HCT116 (cell line): Measurements from ENCODE around the gene FAM118B. TPM values are rescaled to one million over a fixed set of nuclear protein-coding genes. Genes with fewer than 3 reads are reported as not detected.
A peak's percentile ranks its signal among the peaks of the same experiment; 100 is the strongest.

Experiments
- ATAC-seq: fragments of 200-7000 bp; cut with Tn5 transposase; 2 replicates; pipeline ENCODE4 v1.9.1; 2020; ENCODE audit warnings: mild to moderate bottlenecking, moderate library complexity
- BruUV-seq: library from RNA; stranded (reverse); fragments of 400-500 nt; replicated peaks from 2 replicates; lab custom pipeline; 2021; lab: Mats Ljungman, UMichigan
- CTCF ChIA-PET: fragments of 300-600 bp; sonication (Branson Sonifier 250); formaldehyde crosslinking; loops from one replicate; lab custom pipeline; 2021; ENCODE audit warnings: antibody characterized with exemption; lab: Charles Lee
- POLR2A ChIA-PET: fragments of 300-600, 350-600 bp; sonication (Branson Sonifier 250); formaldehyde crosslinking; loops from one replicate; lab custom pipeline; 2021; ENCODE audit warnings: antibody characterized with exemption; lab: Charles Lee
- RAD21 ChIA-PET, 2 experiments: fragments of 300-600 bp; sonication (Branson Sonifier 250); formaldehyde crosslinking; loops; one replicate each; lab custom pipeline; 2023; ENCODE audit warnings: low total read pairs in 2 of 2; ENCODE audit not compliant: uncharacterized antibody in 2 of 2, unreplicated experiment in 2 of 2, low non-redundant PET in 1 of 2; lab: Charles Lee
- DNase-seq: peaks from one replicate; pipeline ENCODE4 v3.0.0-alpha.2; 2010; ENCODE audit warnings: low read depth, low spot score
- H2AFZ ChIP-seq: fragments of 200-600 bp; shearing (Covaris generic), sonication (generic); 2 replicates; pipeline ENCODE4 v1.6.1; 2017; ENCODE audit warnings: low read depth, mixed run types, mixed read lengths, antibody characterized with exemption, low read length; ENCODE audit not compliant: poor library complexity, severe bottlenecking
- H3K27ac ChIP-seq: 2 replicates; pipeline ENCODE4 v1.5.1; 2012; ENCODE audit warnings: low read depth, low read length
- H3K27me3 ChIP-seq: fragments of 200-600 bp; sonication (generic); 2 replicates; pipeline ENCODE4 v1.6.1; 2016; ENCODE audit warnings: mixed run types, low read length, mixed read lengths; ENCODE audit not compliant: insufficient read depth
- H3K36me3 ChIP-seq, 2 experiments: fragments of 200-500 bp in 1 of 2; fragments of 200-600 bp in 1 of 2; sonication (Bioruptor generic) in 1 of 2; sonication (generic) in 1 of 2; 2 replicates each; pipeline versions ENCODE4 v1.5.1 to v1.6.1; 2014 to 2016; ENCODE audit warnings: low read length in 2 of 2, inconsistent platforms in 1 of 2, mixed read lengths in 1 of 2, mixed run types in 1 of 2; ENCODE audit not compliant: insufficient read depth in 2 of 2, control insufficient read depth in 1 of 2
- H3K4me1 ChIP-seq, 2 experiments: fragments of 200-600 bp in 1 of 2; sonication (generic) in 1 of 2; 2 replicates each; pipeline versions ENCODE4 v1.5.1 to v1.6.1; 2012 to 2017; ENCODE audit warnings: low read length in 2 of 2, inconsistent platforms in 1 of 2, mild to moderate bottlenecking in 1 of 2, mixed read lengths in 1 of 2, mixed run types in 1 of 2, moderate library complexity in 1 of 2; ENCODE audit not compliant: insufficient read depth in 2 of 2, control insufficient read depth in 1 of 2
- H3K4me2 ChIP-seq: fragments of 200-600 bp; sonication (generic); 2 replicates; pipeline ENCODE4 v1.6.1; 2017; ENCODE audit warnings: mixed run types, low read length, mixed read lengths
- H3K4me3 ChIP-seq, 2 experiments: fragments of 200-600 bp in 1 of 2; sonication (generic) in 1 of 2; replicated peaks in 1 of 2; 2 replicates each; pipeline ENCODE4 v1.5.1; 2011 to 2016; ENCODE audit warnings: low read length in 2 of 2, control low read depth in 1 of 2, low read depth in 1 of 2, mild to moderate bottlenecking in 1 of 2, mixed read lengths in 1 of 2, mixed run types in 1 of 2
- H3K79me2 ChIP-seq: fragments of 200-600 bp; sonication (generic); 2 replicates; pipeline ENCODE4 v1.6.1; 2017; ENCODE audit warnings: mild to moderate bottlenecking, mixed run types, low read length, moderate library complexity, mixed read lengths; ENCODE audit not compliant: insufficient read depth
- H3K9ac ChIP-seq: fragments of 200-600 bp; sonication (generic); 2 replicates; pipeline ENCODE4 v1.6.1; 2016; ENCODE audit warnings: low read length, mixed read lengths
- H3K9me2 ChIP-seq: fragments of 200-600 bp; sonication (generic), shearing (Covaris generic); 2 replicates; pipeline ENCODE4 v1.6.1; 2017; ENCODE audit warnings: mixed run types, mild to moderate bottlenecking, moderate library complexity; ENCODE audit not compliant: insufficient read depth
- H3K9me3 ChIP-seq, 2 experiments: fragments of 200-500 bp in 1 of 2; fragments of 200-600 bp in 1 of 2; sonication (Bioruptor generic) in 1 of 2; sonication (generic) in 1 of 2; 2 replicates each; pipeline ENCODE4 v1.6.1; 2014 to 2017; ENCODE audit warnings: low read length in 2 of 2, mixed read lengths in 2 of 2, inconsistent platforms in 1 of 2, low read depth in 1 of 2, mild to moderate bottlenecking in 1 of 2, mixed run types in 1 of 2, moderate library complexity in 1 of 2; ENCODE audit not compliant: control insufficient read depth in 1 of 2, insufficient read depth in 1 of 2
- H4K20me1 ChIP-seq: fragments of 200-600 bp; sonication (generic), shearing (Covaris generic); 2 replicates; pipeline ENCODE4 v1.6.1; 2017; ENCODE audit warnings: mixed run types, mild to moderate bottlenecking, moderate library complexity; ENCODE audit not compliant: insufficient read depth
- CEBPB ChIP-seq: IDR thresholded peaks from 2 replicates; pipeline ENCODE4 v1.6.1; 2012; ENCODE audit warnings: low read depth
- EZH2 ChIP-seq: fragments of 200-600 bp; sonication (generic); IDR thresholded peaks from 2 replicates; pipeline ENCODE4 v1.6.1; 2017; ENCODE audit warnings: antibody characterized with exemption, mixed run types
- JUND ChIP-seq: IDR thresholded peaks from 2 replicates; pipeline ENCODE4 v1.6.1; 2012
- POLR2A ChIP-seq: IDR thresholded peaks from 2 replicates; pipeline ENCODE4 v1.7.0; 2011; ENCODE audit warnings: borderline replicate concordance; ENCODE audit not compliant: insufficient read depth, insufficient read length; ENCODE audit errors: extremely low read depth
- RAD21 ChIP-seq: IDR thresholded peaks from 2 replicates; pipeline ENCODE4 v1.6.1; 2012; ENCODE audit warnings: low read depth, mild to moderate bottlenecking
- REST ChIP-seq: IDR thresholded peaks from 2 replicates; pipeline ENCODE4 v1.6.1; 2012; ENCODE audit warnings: low read depth
- SP1 ChIP-seq: IDR thresholded peaks from 2 replicates; pipeline ENCODE4 v1.6.1; 2012; ENCODE audit warnings: low read depth
- SRF ChIP-seq: IDR thresholded peaks from 2 replicates; pipeline ENCODE4 v1.6.1; 2012; ENCODE audit warnings: low read depth
- intact Hi-C: fragments of 100-400 bp; cut with micrococcal nuclease; formaldehyde crosslinking; loops from 2 replicates; pipeline ENCODE4 v1.10.0; 2022
- total RNA-seq: library from RNA; stranded (reverse); gene quantifications from one replicate; pipeline ENCODE4 v1.2.1, GENCODE V29; 2021; ENCODE audit not compliant: unreplicated experiment
- TF ChIP-seq, protein P1 (sequence below): IDR thresholded peaks from 2 replicates; pipeline ENCODE4 v1.6.1; 2012
- TF ChIP-seq, protein P2 (sequence below): IDR thresholded peaks from 2 replicates; pipeline ENCODE4 v1.6.1; 2012
- TF ChIP-seq, protein P3 (sequence below), 3 experiments: fragments of 200-600 bp in 1 of 3; sonication (generic) in 1 of 3; IDR thresholded peaks in 2 of 3; conservative IDR thresholded peaks in 1 of 3; 2 replicates each; pipeline ENCODE4 v1.5.1; 2012 to 2017; ENCODE audit warnings: low read depth in 2 of 3, low read length in 2 of 3, antibody characterized with exemption in 1 of 3, borderline replicate concordance in 1 of 3, control low read depth in 1 of 3, mild to moderate bottlenecking in 1 of 3, mixed read lengths in 1 of 3, mixed run types in 1 of 3, moderate library complexity in 1 of 3; ENCODE audit not compliant: insufficient read depth in 1 of 3

The FAM118B gene
- total RNA-seq, 1 experiment from 2014 or later, result 12.8 TPM

GRCh38 chr11:126193038-126193478 lies 18.5 kb upstream of the FAM118B start:
- DNase-seq (no peak), ATAC-seq (no peak)
- no peaks in the 10 kb centered on the region for H3K27me3 ChIP-seq
- no peak overlapping the region for H2AFZ ChIP-seq
- peaks cover 0 to 6% of the 10 kb centered on the region in 2 experiments; a peak in 2 of 4 replicates for H3K9me3 ChIP-seq
- no TSS peak for BruUV-seq
- H4K20me1 ChIP-seq, result no peaks in the 10 kb centered on the region
- ChIA-PET RAD21 (interaction anchor here in 1 of 2 experiments (1.8 kb wide), 1 partner anchor 251 kb away, joined by 6 read pairs; no protein-coding TSS in a partner anchor), CTCF (interaction anchor here (0.9 to 2.3 kb wide), 12 partner anchors 40 to 1102 kb away, joined by 3 to 19 read pairs (median 4); partner anchors contain the start of gene PUS3), POLR2A (no interaction called here)
- TF ChIP-seq JUND (no peak), EZH2 (no peak), POLR2A (no peak), SRF (no peak), CEBPB (no peak)
- TF ChIP-seq, protein P1, sequence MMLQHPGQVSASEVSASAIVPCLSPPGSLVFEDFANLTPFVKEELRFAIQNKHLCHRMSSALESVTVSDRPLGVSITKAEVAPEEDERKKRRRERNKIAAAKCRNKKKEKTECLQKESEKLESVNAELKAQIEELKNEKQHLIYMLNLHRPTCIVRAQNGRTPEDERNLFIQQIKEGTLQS, result no peak
- TF ChIP-seq, protein P2, sequence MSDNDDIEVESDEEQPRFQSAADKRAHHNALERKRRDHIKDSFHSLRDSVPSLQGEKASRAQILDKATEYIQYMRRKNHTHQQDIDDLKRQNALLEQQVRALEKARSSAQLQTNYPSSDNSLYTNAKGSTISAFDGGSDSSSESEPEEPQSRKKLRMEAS, result no peak
- no peak overlapping the region for H3K27ac ChIP-seq
- peaks cover 3% of the 10 kb centered on the region; the same call in 1 of the 2 replicates for H3K79me2 ChIP-seq
- no peak overlapping the region for H3K9ac ChIP-seq
- intact Hi-C loops, result no loop called here
- peaks cover 4 to 25% of the 10 kb centered on the region in 2 experiments; a peak in 3 of 4 replicates for H3K36me3 ChIP-seq
- no peaks in the 10 kb centered on the region for H3K9me2 ChIP-seq
- H3K4me1 ChIP-seq, result no peaks in the 10 kb centered on the region
- H3K4me3 ChIP-seq, result no peak overlapping the region
- H3K4me2 ChIP-seq, result no peak overlapping the region

DNA sequence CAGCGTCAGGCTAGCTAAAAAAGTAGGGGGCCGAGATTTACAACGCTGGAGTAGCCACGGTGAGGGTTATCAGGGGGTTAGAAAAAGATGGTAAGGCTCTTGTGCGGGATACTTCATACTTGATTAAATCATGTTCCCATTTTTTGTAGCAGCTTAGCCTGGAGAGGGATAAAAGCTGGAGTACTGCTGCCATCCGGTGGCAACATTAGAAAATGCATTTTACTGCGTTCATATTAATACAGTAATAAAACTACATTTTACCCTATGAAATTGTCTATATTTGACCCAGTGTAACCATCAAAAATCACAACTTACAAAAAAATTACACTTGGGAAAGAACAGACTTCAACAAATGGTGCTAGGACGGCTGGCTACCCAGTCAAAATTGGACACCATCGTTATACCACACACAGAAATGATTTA lies 17.4 kb upstream of the FAM118B start:
- ChIA-PET CTCF (interaction anchor here (0.8 to 2.3 kb wide), 16 partner anchors 11 to 1103 kb away, joined by 3 to 19 read pairs (median 5); partner anchors contain the start of genes HYLS1 and PUS3), POLR2A (interaction anchor here (0.6 kb wide), 1 partner anchor 306 kb away, joined by 3 read pairs; the partner anchor contains the start of gene HYLS1), RAD21 (interaction anchor here in 1 of 2 experiments (1.8 kb wide), 1 partner anchor 252 kb away, joined by 6 read pairs; no protein-coding TSS in a partner anchor)
- peaks cover 3% of the 10 kb centered on the region; the same call in 1 of the 2 replicates for H3K79me2 ChIP-seq
- H2AFZ ChIP-seq, result no peak overlapping the region
- H3K4me1 ChIP-seq, result no peaks in the 10 kb centered on the region
- peaks cover 6 to 34% of the 10 kb centered on the region in 2 experiments for H3K36me3 ChIP-seq
- intact Hi-C loops, result loop anchor here (1.0 to 2.0 kb wide), 3 partner anchors 131 to 271 kb away; partner anchors contain the start of gene CDON
- peaks cover 0 to 6% of the 10 kb centered on the region in 2 experiments; a peak in 2 of 4 replicates for H3K9me3 ChIP-seq
- no peak overlapping the region for H3K27ac ChIP-seq
- H3K27me3 ChIP-seq, result no peaks in the 10 kb centered on the region
- TF ChIP-seq SP1 (no peak), REST (no peak), RAD21 (peak; percentile 94)
- TF ChIP-seq, protein P3, sequence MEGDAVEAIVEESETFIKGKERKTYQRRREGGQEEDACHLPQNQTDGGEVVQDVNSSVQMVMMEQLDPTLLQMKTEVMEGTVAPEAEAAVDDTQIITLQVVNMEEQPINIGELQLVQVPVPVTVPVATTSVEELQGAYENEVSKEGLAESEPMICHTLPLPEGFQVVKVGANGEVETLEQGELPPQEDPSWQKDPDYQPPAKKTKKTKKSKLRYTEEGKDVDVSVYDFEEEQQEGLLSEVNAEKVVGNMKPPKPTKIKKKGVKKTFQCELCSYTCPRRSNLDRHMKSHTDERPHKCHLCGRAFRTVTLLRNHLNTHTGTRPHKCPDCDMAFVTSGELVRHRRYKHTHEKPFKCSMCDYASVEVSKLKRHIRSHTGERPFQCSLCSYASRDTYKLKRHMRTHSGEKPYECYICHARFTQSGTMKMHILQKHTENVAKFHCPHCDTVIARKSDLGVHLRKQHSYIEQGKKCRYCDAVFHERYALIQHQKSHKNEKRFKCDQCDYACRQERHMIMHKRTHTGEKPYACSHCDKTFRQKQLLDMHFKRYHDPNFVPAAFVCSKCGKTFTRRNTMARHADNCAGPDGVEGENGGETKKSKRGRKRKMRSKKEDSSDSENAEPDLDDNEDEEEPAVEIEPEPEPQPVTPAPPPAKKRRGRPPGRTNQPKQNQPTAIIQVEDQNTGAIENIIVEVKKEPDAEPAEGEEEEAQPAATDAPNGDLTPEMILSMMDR (IDR thresholded peaks at IDR 0.05 in 2 of 3, conservative IDR thresholded peaks at IDR 0.05 in 1 of 3; ENCODE audit: borderline replicate concordance in 1 of 3, insufficient read depth in 1 of 3, low read depth in 2 of 3, low read length in 2 of 3), result peak; percentile 53 to 74 (median 73); a peak in 4 of 6 replicates
- TF ChIP-seq, protein P1, result no peak
- H3K9ac ChIP-seq, result no peak overlapping the region
- no peak overlapping the region for H3K4me2 ChIP-seq
- no peaks in the 10 kb centered on the region for H4K20me1 ChIP-seq
- no peak overlapping the region for H3K4me3 ChIP-seq
- BruUV-seq, result no TSS peak
- DNase-seq, result no peak
- ATAC-seq, result peak; percentile 82
- H3K9me2 ChIP-seq, result no peaks in the 10 kb centered on the region
